NCI-H1105 (cell line): ENCODE measurements around the gene PLK2.

ENCODE experiments used
- DNase-seq: peaks from one replicate; lab custom pipeline; 2025; lab: John Stamatoyannopoulos, UW

Gene PLK2

DNA sequence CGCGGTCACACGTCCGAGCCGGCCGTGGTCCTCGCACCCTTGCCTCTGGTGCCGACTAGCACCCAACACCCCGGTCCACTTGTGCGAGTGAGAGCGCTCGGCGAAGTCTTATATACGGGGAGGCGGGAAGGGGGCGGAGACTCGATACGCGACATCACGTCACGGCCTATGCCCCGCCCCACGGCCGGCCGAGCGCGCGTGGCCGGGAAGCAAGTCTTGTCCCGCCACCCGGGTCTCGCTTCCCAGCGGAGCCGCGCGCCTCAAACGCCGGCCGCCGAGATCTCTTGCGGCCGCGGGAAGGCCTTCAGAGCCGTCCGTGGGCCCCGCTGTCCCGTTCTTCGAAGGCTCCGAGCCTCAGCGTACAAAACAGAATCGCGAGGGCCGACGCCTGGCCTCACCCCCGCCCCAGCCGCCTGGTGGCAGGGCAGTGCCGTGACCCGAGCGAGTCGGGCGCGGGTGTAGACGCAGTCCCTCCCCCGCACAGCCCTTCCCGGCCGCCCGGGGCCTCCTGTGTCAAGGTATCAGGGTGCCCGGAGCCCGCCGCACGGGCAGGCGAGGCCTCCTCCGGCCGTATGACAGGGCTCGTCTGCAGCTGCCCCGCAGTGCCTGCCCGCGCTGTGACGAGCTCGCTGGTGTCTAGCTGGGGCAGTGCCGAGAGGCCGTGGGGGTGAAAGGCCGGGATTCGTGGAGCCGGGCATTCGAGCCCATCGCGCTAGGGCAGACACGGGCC, at the start of gene PLK2:
TSS of gene PLK2 (minus strand) at position 85 of the 730 bp plus-strand sequence. CDS start 127 bp downstream, outside the sequence.
- DNase-seq, result no peak

DNA sequence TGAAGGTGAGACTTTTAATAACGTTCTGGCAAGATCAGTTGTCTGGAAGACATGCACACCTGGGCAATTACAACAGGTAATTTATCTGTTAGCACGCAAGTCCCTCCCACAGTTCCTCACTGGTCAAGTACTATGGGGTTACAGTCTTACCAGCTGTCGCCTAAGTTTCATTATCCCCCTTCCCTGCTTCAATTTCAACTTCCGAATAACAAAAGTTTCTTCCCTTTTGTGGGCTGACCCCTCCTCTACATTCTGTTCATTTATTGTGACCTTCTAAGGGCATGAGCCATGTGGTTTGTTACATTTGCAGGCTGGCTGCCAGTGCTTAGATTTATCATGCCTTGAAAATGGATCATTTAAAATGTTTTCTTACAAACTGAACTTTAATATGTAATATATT, 47.8 kb upstream of the PLK2 start:
- DNase-seq, result no peak

DNA sequence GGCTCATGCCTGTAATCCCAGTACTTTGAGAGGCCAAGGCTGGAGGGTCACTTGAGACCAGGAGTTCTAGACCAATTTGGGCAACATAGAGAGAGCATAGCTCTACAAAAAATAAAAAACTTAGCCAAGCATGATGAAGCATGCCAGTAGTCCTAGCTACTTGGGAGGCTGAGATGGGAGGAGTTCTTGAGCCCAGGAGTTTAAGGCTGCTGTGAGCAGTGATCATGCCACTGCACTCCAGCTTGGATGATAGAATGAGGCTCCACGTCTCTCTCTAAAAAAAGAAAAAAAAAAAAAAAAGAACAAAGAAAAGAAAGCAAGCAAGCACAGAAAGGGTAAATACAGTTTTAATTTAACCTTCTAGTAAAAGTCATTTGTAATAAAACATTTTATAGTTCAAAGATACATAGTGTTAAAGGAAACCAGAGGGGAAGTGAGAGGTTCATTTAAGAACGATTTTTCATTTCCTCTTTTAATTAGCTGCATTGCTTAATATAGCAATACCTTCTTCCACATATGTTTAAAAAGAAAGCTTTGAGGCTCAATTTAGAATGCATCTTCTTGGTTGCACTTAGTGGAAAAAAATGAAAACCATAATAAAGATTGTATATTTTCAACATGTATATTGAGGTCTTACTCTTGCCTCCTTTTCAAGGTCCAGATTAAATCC, 46.2 kb upstream of the PLK2 start:
- no peak for DNase-seq

DNA sequence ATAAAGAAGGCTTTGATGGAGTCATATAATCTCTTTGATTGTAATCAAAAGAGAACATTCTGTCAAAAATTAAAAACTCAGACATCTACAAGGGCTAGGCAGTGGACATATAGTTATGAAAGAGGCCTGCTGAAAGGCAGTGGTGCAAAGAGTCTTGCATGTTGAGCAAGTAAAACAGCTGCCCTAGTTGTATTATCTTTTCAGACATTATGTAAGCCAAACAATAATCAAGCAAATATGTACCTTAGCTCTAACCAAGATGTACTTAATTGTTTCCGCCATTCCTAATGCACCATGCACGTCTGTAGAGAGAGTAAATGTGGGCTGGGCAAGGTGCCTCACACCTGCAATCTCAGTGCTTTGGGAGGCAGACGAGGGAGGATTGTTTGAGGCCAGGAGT, 45.6 kb upstream of the PLK2 start:
- no peak for DNase-seq

DNA sequence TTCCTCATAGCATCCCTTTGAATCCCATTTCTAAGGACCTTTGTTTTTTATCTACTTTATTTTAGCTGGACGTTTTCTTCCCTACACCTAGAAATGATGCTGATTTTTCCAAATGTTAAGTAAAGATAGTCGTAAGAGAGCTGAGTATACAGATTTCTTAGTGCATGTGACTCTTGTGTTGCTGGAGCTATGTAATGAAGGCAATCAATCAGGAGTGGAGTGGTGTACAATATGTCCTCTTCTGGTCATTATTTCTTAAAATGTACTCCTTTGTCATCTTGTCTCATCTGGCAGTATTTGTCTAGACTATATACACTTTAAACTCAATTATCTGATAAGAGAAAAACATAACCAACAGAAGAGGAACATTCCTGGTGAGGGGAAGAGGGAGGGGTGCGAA, 44.9 kb upstream of the PLK2 start:
- DNase-seq, result no peak

DNA sequence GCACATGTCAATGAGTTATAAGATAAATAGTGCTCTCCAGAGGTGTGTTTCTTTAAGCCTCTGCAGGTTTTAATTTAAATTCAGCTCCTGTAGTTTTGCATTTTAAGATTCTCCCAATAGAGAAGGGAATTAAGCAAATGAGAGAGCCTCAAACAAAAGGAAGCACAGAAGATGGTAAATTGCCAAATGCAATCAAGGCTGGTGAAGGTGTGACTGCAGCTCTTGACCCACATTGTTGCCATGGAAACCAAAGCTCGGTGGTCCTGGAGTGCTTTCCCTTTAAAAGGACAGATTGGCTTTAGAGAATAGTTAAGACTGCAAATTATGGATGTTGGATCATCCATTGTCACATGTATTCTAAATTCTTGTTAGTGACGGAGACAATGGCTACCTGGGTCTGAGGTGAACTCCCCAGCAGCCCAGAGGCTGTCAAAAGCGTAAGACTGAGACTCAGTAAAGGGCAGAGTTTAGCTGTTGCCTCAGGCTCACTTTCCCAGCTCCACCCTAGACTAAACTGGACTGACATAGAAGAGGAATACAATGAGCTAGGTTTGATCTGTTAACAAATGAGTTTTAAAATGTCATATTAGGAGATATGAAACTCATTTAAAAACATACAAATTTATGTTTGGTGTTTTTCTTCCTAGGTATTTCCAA, 43.6 kb upstream of the PLK2 start:
- no peak for DNase-seq

DNA sequence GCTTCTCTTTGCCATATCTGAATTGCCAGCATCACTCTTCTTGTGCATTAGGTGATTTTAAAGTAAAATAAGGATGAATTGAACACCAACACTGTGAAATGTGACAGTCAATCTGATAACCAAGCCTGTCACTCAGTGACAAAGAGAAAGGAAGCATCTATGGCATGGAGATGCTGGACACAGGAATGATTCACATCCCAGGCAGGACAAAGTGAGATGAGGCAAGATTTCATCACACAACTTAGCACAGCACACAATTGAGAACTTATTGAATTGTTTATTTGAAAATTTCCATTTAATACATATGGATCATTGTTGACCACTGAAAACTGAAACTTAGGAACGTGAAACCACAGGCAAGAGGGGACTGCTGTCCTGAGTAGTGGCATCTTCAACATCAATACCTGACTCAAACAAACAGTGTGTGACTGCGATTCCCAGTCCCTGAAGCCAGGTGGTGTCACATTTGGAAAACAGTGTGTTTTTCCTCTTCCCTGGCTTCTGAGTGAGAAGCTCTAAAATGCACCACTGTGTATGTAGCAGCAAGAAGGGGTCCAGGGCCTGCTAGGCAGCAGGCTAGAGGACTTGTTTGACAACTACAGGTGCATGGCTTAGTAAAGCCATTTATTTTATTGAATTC, 42.0 kb upstream of the PLK2 start:
- no peak for DNase-seq

DNA sequence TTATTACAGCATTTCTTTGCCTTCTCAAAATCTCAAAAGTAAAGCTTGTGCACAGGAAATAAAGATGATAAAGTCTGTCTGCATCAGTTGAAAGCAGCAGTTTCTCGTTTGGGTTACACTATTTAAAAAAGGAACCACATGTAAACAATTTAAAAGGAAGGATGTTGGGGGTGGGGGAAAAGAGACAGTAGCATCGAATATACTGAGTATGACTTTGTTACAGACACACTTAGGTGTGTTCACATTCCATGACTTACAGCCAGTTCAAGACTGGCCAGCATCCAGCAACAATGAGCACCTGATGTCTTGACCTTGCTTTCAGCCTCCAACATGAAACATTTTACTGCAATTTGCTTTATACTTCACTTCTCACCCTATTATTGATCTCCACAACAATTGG, 40.1 kb upstream of the PLK2 start:
- DNase-seq, result no peak

DNA sequence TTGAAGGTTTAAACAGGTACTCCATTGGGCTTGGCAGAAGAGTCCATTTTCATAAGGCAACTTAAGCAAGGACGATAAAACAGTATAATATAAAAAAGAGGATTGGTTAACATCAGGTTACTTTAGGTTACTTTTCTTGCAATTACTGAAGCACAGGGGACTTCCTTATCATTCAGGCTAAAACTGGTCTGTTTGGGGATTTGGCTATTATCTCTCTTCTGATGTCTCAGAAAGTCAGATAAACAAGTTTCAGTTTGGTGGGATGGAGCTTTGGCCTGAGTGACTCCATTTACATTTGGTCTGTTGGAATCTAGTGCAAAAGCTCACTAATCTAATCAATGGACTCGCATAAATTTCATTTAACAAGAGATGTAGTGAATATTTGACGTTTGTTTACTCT, 39.3 kb upstream of the PLK2 start:
- DNase-seq, result no peak

DNA sequence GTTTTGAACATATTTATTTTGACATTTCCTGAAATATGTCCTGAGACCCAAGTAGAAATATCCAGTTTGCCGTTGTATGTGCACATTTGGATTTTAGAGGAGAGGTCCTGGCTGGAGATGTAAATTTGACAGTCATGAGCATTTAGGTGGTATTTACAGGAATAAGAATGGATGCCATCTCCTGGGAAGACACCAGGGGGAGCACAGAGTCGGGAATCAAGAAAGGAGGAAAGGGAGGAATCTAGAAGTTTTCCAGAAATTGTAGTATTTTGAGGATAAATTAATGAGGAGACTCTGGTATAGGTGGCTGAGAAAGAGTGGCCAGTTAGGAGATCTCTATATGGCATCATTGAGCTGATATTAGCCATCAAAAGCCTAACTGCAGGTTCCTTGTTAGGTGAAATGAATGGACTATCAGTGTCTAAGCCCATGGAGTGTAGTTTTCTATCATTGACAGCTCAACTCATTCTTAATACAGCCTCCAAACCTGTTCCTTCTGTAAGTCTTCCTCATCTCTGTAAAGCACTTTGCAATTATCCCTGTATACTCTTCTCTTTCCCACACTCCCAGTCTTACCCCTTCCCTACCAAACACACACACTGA, 38.6 kb upstream of the PLK2 start:
- no peak for DNase-seq

DNA sequence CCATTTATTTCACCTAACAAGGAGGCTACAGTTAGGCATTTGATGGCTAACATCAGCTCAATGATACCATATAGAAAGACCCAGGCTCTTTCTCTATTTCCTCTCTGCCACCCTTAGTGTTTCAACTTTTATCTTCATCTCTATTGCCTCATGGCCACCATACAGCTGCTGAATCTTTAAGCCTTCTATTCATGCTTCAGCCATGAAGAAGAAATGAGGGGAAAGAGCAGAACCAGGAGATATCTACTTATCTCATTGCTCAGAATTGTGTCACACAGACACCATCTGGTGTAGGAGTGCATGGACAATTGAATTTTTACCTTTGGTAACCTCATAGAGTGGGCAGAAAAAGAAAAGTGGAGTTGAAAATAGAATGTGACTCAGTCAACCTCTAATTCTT, 38.0 kb upstream of the PLK2 start:
- DNase-seq, result no peak

DNA sequence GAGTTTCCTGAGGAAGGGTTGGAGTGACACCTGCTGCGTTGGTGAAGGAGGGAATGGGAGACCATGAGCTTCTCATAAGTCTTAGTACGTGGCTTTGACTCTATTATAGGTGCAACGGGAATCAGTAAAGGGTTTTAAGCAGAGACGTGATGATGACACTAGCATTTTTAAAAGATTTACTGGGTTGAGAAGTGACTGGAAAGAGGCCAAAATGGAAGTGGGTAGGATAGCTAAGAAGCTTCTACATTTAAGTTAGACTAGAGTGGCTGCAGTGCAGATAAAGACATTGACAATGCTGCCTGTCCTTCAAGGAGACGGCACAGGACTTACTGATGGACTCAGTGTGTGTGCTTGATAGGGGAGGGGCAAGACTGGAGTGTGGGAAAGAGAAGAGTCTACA, 37.5 kb upstream of the PLK2 start:
- DNase-seq, result no peak

DNA sequence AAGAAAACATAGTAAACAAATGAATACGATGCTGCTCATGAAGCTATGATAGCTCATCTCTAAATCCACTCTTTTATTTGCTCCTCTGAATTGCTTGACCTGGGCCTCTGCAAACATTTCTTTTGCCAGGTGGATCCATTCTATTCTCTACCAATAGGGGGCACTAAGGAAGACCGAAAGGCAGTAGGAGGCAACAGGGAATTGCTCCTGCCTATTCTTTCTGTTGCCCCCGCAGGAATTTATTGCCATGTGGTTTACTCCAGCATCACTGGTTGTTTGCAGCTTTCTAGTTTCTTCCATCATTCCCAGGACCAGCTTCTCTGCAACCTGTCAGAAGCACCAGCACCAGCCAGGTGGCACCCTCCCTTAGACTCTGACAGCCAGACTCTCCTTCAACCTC, 36.6 kb upstream of the PLK2 start:
- DNase-seq, result no peak

DNA sequence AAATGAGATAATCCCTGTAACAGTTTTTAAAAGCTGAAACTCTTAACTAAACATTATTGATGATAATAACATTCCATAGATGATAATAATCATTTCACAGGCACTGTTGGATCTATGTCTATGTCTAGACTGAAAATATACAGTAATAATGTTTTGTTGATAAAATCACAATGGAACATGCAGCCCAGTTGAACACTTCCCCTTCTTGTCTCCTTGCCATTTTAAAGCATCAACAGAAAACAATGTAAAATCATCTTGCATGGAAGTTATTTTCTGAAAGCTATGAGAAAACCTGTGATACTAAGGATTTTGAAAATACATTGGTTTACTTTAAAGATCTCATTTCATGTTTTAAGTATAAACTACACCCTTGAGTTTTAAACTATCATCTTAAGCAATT, 33.3 kb upstream of the PLK2 start:
- no peak for DNase-seq

DNA sequence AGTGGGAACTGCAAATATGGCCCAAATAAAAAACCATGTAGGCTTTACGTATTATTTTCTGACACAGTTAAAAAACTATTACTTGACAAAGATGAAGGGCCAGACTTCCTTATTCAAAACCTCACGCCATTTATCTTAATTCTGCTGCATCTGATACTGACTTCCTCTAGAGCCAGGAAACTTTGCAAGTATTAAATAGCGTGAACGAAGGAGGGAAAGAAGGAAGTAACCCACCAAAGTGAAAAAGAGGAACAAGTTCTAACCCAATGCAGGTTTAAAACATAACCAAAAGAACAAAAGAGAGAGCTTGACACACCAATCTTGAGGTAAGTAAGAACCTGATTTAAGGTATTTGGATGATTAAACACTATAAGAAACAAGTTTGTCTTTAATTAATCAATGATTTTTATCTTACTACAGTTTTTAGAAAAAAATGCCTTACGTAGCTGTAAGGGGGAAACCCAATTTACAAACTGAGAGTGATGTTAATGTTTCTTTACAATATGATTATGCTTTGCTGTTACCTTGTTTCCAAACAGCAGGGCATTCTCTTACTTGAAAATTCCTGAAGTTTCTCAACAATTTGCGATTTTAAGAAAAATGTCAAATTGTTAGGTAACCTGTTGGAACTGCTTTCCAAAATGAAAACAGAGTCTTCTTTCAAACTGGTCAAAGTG, 31.5 kb upstream of the PLK2 start, which contains the start of gene GAPT:
TSS of gene GAPT (plus strand) at position 220 of the 677 bp plus-strand sequence. CDS start 3,102 bp downstream, outside the sequence.
- DNase-seq, result no peak

DNA sequence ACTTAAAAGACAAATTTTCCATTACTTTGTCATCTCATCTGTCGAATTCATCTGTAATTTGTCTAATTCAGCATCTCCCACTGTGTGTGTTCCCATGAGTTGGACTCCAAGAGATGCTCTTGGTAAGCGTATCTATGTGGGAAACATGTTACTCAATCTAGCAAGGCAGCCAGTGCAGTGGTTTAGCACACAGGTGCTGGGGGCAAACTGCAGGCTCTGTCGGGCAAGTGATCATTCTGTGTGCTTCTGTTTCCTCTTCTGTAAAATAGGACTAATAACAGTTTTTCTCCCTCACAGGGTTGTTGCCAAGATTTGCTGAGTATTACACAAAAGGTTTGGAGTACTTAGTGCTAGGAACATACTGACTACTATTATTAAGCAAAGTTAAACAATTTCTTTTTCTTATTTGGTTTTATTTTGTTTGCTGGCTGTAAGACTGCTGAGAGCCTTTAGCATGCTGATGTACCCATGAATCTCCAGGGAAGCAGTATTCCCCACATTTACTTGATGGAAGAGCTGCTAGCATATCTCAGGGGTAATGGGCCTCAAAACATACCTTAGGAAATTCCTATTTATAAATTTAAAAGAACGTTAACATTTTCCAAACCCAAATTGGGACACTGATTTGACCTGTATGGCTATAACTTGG, 30.6 kb upstream of the PLK2 start:
- DNase-seq, result no peak

DNA sequence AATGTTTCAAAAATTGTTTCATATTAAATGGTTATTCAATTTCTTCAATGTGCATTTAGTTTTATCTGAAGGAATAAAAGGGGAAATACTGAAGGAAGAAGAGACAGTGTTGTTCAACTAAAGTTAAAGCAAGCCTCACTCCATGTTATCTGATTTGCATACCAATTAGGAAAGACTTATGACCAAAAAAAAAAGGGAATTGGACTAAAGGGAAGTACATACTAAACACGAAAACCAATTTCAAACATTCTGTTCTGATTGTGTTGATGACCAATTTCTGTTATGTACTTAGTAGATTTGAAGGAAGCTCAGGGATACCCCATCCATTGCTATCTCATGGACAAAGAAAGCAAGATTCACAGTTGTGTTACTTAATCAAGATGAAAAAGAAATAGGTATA, 26.4 kb upstream of the PLK2 start:
- no peak for DNase-seq

DNA sequence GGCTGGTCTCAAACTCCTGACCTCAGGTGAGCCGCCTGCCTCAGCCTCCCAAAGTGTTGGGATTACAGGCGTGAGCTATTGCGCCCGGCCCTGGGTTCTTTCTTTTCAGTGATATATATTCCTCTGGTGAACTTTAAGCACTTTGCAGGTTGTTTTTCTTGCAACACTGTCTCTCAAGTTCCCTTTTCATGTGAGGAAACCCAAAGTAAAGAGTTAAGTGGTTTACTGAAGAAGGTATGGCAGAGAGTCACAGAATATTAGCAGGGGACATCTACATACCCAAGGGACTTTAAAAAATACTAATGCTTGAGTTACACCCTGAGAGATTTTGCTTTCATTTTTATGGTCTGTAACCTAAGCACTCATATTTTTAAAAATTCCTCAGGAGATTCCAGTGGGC, 24.6 kb upstream of the PLK2 start:
- DNase-seq, result no peak

DNA sequence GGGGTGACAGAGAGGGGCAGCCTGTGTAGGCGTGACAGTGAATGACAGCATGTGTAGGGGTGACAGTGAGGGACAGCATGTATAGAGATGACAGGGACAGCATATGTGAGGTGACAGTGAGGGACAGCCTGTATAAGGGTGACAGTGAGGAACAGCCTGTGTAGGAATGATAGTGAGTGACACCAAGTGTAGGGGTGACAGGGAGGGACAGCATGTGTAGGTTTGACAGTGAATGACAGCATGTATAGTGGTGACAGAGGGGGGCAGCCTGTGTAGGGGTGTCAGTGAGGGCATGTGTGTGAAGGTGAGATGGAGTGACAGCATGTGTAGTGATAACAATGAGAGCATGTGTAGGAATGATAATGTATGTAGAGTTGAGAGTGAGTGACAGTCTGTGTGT, 22.6 kb upstream of the PLK2 start:
- DNase-seq, result no peak

DNA sequence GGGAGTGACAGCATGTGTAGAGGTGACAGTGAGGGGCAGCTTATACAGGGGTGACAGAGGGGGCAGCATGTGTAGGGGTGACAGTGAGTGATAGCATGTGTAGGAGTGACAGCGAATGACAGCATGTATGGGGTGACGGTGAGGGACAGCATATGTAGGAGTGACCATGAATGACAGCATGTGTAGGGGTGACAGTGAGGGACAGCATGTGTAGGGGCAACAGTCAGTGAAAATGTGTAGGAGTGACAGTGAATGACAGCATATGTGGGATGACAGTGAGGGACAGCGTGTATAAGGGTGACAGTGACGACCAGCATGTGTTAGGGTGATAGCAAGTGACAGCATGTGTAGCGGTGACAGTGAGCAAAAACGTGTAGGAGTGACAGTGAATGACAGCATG, 21.9 kb upstream of the PLK2 start:
- no peak for DNase-seq

DNA sequence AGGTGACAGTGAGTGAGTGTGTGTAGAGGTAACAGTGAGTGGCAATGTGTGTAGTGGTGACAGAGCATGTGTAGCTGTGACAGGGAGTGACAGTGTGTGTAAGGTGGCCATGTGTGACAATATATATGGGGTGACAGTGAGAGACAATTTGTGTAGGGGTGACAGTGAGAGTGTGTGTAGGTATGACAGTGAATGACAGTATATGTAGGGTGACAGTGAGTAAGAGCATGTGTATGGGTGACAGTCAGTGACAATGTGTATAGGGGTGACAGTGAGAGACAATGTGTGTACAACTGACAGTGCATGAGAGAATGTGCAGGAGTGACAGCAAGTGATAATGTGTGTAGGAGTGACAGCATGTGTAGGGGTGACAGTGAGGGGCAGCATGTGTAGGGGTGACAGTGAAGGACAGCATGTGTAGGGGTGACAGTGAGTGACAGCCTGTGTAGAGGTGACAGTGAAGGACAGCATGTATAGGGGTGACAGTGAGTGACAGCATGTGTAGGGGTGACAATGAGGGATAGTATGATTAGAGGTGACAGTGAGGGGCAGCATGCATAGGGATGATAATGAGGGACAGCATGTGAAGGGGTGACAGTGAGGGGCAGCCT, 21.3 kb upstream of the PLK2 start:
- no peak for DNase-seq
